Esophagus squamous epithelium (tissue), 5 donors: ENCODE measurements around the gene PROX2. TPM values are rescaled to one million over a fixed set of nuclear protein-coding genes. Genes with fewer than 3 reads are reported as not detected.

Source experiments
- DNase-seq: peaks from one replicate; lab custom pipeline; 2025; lab: John Stamatoyannopoulos, UW
- H3K27ac ChIP-seq, 4 donors: fragments of 200-600 bp; sonication (generic); one replicate each; pipeline ENCODE4 v1.5.1; 2016 to 2019; ENCODE audit warnings: mild to moderate bottlenecking in 1 of 4
- H3K27me3 ChIP-seq, 4 donors: fragments of 200-600 bp; sonication (generic); 1 replicate in 3 of 4; 2 replicates in 1 of 4; pipeline versions ENCODE4 v1.5.1 to v1.6.0; 2017 to 2021; ENCODE audit warnings: antibody characterized with exemption in 1 of 4
- H3K36me3 ChIP-seq, 3 donors: fragments of 200-600 bp; sonication (generic); one replicate each; pipeline ENCODE4 v1.5.1; 2016 to 2019
- H3K4me1 ChIP-seq, 3 donors: fragments of 200-600 bp; sonication (generic); one replicate each; pipeline ENCODE4 v1.5.1; 2017 to 2019
- H3K4me3 ChIP-seq, 4 donors: fragments of 200-600 bp; sonication (generic); 1 replicate in 3 of 4; 2 replicates in 1 of 4; pipeline ENCODE4 v1.5.1; 2016 to 2019; ENCODE audit warnings: mild to moderate bottlenecking in 2 of 4, moderate library complexity in 1 of 4
- H3K9me3 ChIP-seq, 3 donors: fragments of 200-600 bp; sonication (generic); one replicate each; pipeline ENCODE4 v1.5.1; 2016 to 2019
- POLR2A ChIP-seq, 4 donors: fragments of 450-650 bp; IDR thresholded peaks; one replicate each; pipeline ENCODE4 v1.6.1; 2017; ENCODE audit warnings: antibody characterized with exemption in 4 of 4, mild to moderate bottlenecking in 4 of 4, moderate library complexity in 3 of 4
- whole genome bisulfite sequencing, 2 donors: methylation state at CpG; one replicate each; pipeline ENCODE4 v1.1.5; 2018; 5-methylcytosine and 5-hydroxymethylcytosine counted together
- intact Hi-C: fragments of 100-400 bp; cut with DNase I; formaldehyde crosslinking; loops from one replicate; pipeline ENCODE4 v1.15.0; 2022
- total RNA-seq, 4 donors: library from RNA; depleted of rRNA; stranded (reverse); fragments of >200 nt; gene quantifications; one replicate each; pipeline ENCODE4 v1.1.0, GENCODE V29; 2016
- TF ChIP-seq, protein P1 (sequence below), 6 experiments: fragments of 450-650 bp in 4 of 6; fragments of 200-600 bp in 2 of 6; sonication (generic) in 2 of 6; IDR thresholded peaks; one replicate each; pipeline ENCODE4 v1.5.1; 2016 to 2019; ENCODE audit warnings: antibody characterized with exemption in 6 of 6, mild to moderate bottlenecking in 4 of 6, moderate library complexity in 4 of 6
- donor health status: DM: yes; HTN: yes; CAD: no.

The PROX2 gene
- total RNA-seq, 4 donors from 2014 or later, result not detected

DNA sequence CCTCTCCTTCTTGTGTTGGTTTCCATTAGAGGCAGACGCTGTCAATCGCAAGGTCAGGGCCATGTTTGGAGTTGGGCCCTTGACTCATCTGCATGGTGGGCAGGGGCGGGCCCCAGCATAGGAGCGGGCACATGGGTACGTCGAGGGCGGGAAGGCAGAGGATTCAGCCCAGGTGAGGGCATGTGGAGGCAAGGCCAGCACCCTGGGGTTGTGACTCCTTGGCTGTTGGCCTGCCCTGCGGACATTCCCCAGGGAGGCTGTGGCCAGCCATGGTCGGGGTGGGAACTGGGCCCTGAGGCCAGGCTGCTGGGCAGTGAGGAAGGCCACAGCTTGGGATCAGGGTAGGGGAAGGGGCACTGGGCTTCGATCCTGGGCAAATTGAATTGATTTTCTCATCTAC is 36.9 kb upstream of the PROX2 start:
- Histone ChIP-seq H3K9me3 (no peaks in the 10 kb centered on the region), H3K27ac (no peak overlapping the region), H3K4me3 (no peak overlapping the region), H3K36me3 (no peaks in the 10 kb centered on the region), H3K4me1 (peaks cover 14 to 83% (median 50%) of the 10 kb centered on the region in 3 donors), H3K27me3 (no peaks in the 10 kb centered on the region)
- 77 to 80% methylated on average over 1 to 3 of the region's 10 CpGs for WGBS, 2 donors
- intact Hi-C loops, result loop anchor here (10.0 kb wide), 1 partner anchor 172 kb away; no protein-coding TSS in a partner anchor
- TF ChIP-seq, protein P1, sequence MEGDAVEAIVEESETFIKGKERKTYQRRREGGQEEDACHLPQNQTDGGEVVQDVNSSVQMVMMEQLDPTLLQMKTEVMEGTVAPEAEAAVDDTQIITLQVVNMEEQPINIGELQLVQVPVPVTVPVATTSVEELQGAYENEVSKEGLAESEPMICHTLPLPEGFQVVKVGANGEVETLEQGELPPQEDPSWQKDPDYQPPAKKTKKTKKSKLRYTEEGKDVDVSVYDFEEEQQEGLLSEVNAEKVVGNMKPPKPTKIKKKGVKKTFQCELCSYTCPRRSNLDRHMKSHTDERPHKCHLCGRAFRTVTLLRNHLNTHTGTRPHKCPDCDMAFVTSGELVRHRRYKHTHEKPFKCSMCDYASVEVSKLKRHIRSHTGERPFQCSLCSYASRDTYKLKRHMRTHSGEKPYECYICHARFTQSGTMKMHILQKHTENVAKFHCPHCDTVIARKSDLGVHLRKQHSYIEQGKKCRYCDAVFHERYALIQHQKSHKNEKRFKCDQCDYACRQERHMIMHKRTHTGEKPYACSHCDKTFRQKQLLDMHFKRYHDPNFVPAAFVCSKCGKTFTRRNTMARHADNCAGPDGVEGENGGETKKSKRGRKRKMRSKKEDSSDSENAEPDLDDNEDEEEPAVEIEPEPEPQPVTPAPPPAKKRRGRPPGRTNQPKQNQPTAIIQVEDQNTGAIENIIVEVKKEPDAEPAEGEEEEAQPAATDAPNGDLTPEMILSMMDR (IDR thresholded peaks at IDR 0.05), result no peak
- TF ChIP-seq POLR2A (IDR thresholded peaks at IDR 0.05), result no peak
- DNase-seq, result no peak

DNA sequence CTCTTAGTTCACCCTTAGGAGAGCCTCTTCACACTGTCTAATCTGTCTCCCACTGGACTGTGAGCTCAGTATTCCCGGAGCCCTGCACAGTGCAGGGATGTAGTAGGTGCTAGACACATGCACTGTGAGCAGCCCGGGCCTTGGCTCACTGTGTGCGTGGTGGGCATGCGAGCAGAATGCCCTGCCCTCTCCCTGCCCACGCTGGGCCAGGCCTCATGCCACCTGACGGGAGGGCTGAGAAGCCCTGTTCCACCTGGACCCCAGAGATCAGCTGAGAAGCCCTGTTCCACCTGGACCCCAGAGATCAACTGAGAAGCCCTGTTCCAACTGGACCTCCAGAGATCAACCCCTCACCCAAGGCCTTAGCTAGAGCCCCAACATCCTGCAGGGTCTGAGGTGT is 36.2 kb upstream of the PROX2 start:
- no peak overlapping the region for H3K4me3 ChIP-seq
- peaks cover 14 to 83% (median 50%) of the 10 kb centered on the region in 3 donors for H3K4me1 ChIP-seq
- intact Hi-C loops, result loop anchor here (10.0 kb wide), 1 partner anchor 173 kb away; no protein-coding TSS in a partner anchor
- TF ChIP-seq, protein P1 (IDR thresholded peaks at IDR 0.05), result no peak
- TF ChIP-seq POLR2A (IDR thresholded peaks at IDR 0.05), result no peak
- peaks cover 0 to 2% (median 0%) of the 10 kb centered on the region in 3 donors for H3K36me3 ChIP-seq
- 100% methylated on average over 2 of the region's 6 CpGs; no CpG with 5 or more reads in 1 of the 2 donors for WGBS, 2 donors
- H3K9me3 ChIP-seq, result no peaks in the 10 kb centered on the region
- H3K27me3 ChIP-seq, result no peaks in the 10 kb centered on the region
- peak overlapping the region in 1 of 4 donors; percentile 31 for H3K27ac ChIP-seq
- DNase-seq, result no peak

DNA sequence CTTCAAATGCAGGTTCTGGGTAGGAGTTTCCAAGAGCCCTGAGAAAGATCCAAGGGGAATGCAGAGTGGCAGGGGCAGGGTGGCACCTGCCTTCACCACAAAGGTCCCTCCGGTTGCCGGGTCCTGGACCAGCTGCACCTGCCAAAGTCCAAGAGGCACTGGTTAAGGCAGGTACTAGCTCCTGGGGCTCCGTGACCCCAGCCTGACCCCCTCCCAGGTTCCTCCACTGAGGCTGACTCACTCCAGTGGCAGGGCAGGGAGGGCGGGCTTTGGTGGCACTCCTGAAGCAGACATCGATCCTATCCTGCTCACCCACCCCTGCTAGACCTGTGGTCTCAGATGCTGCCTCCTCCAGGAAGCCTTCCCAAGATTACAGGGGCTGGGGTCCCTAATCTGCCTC is 35.8 kb upstream of the PROX2 start:
- H3K9me3 ChIP-seq, result no peaks in the 10 kb centered on the region
- no peak for DNase-seq
- H3K36me3 ChIP-seq, result peaks cover 0 to 6% (median 0%) of the 10 kb centered on the region in 3 donors
- intact Hi-C loops, result loop anchor here (10.0 kb wide), 1 partner anchor 173 kb away; no protein-coding TSS in a partner anchor
- no peak overlapping the region for H3K4me3 ChIP-seq
- H3K27me3 ChIP-seq, result no peaks in the 10 kb centered on the region
- 90% methylated on average over 2 of the region's 5 CpGs; no CpG with 5 or more reads in 1 of the 2 donors for whole genome bisulfite sequencing, 2 donors
- H3K4me1 ChIP-seq, result peaks cover 13 to 83% (median 50%) of the 10 kb centered on the region in 3 donors
- TF ChIP-seq, protein P1 (IDR thresholded peaks at IDR 0.05), result no peak
- no peak for TF ChIP-seq POLR2A (IDR thresholded peaks at IDR 0.05)
- peak overlapping the region in 2 of 4 donors; percentile 7 to 31 for H3K27ac ChIP-seq

DNA sequence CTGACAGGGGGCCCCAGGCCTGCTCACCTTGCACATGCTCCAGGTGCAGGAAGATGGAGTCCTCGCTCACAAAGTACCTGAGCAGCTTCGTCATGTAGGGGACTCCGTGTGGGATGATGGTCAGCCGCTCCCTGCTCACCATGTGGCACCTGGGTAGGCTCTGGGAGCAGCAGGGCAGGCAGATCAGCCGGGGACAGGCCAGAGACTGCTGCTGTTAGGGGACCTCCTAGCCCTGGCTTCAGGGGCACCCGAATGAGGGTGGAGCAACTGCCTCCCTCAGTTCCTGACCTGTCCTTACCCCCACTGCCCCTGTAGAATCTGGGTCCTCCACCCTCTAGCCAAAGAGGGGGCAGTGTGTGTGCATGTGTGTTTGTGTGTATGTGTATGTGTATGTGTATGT is 35.3 kb upstream of the PROX2 start:
- intact Hi-C loops, result loop anchor here (10.0 kb wide), 1 partner anchor 174 kb away; no protein-coding TSS in a partner anchor
- H3K27me3 ChIP-seq, result no peaks in the 10 kb centered on the region
- peak overlapping the region in 2 of 4 donors; percentile 7 to 31 for H3K27ac ChIP-seq
- peaks cover 0 to 11% (median 0%) of the 10 kb centered on the region in 3 donors for H3K36me3 ChIP-seq
- WGBS, 2 donors, result 62 to 87% methylated on average over 3 to 4 of the region's 6 CpGs
- H3K9me3 ChIP-seq, result no peaks in the 10 kb centered on the region
- no peak for TF ChIP-seq POLR2A (IDR thresholded peaks at IDR 0.05)
- TF ChIP-seq, protein P1 (IDR thresholded peaks at IDR 0.05), result no peak
- H3K4me3 ChIP-seq, result no peak overlapping the region
- no peak for DNase-seq
- peaks cover 12 to 83% (median 49%) of the 10 kb centered on the region in 3 donors for H3K4me1 ChIP-seq

DNA sequence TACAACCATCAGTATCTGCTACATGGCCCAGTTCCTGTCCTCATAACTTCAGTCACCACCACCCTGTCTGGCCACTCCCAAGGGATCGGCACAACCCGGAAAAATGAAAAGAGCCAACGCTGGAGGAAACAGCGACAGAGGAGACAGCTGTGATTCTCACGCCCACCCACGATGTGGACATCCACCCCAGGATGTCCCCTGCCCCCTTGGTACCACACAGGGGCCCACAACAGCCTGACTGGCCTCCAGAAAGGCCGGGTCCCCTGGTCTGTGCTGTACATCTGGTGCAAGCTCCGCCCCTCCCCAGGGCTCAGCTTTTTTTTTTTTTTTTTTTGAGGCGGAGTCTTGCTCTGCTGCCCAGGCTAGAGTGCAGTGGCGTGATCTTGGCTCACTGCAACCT is 34.6 kb upstream of the PROX2 start:
- no peak for TF ChIP-seq POLR2A (IDR thresholded peaks at IDR 0.05)
- TF ChIP-seq, protein P1 (IDR thresholded peaks at IDR 0.05), result no peak
- no peaks in the 10 kb centered on the region for H3K27me3 ChIP-seq
- H3K27ac ChIP-seq, result peak overlapping the region in 1 of 4 donors; percentile 31
- no peak overlapping the region for H3K4me3 ChIP-seq
- H3K9me3 ChIP-seq, result no peaks in the 10 kb centered on the region
- DNase-seq, result no peak
- intact Hi-C loops, result loop anchor here (10.0 kb wide), 1 partner anchor 174 kb away; no protein-coding TSS in a partner anchor
- peaks cover 0 to 17% (median 0%) of the 10 kb centered on the region in 3 donors for H3K36me3 ChIP-seq
- whole genome bisulfite sequencing, 2 donors, result 29 to 45% methylated on average over 6 to 10 of the region's 10 CpGs
- peaks cover 16 to 83% (median 48%) of the 10 kb centered on the region in 3 donors for H3K4me1 ChIP-seq
